PFSK-1 (cell line): Measurements from ENCODE around the gene REEP5.

Experiments
- POLR2AphosphoS5 ChIP-seq: IDR thresholded peaks from 2 replicates; pipeline ENCODE4 v1.6.1; 2012; ENCODE audit warnings: low read depth, mild to moderate bottlenecking, control low read depth, low read length, moderate library complexity
- REST ChIP-seq, 2 experiments: IDR thresholded peaks; 2 replicates each; pipeline versions ENCODE4 v1.6.1 to v1.8.0; 2011 to 2012; ENCODE audit warnings: low read depth in 2 of 2, low read length in 2 of 2, control low read depth in 1 of 2, inconsistent platforms in 1 of 2, mild to moderate bottlenecking in 1 of 2, moderate library complexity in 1 of 2; ENCODE audit not compliant: insufficient read depth in 1 of 2

GRCh38 chr5:112876362-112876761, 45.7 kb downstream of the REEP5 start:
- TF ChIP-seq REST (IDR thresholded peaks at IDR 0.05; ENCODE audit: insufficient read depth in 1 of 2, low read depth in 2 of 2, low read length in 2 of 2) (no peak), POLR2AphosphoS5 (no peak)
